SK-N-SH treated with all-trans-retinoic acid at 6 μM for 48 hours (cell line): Measurements from ENCODE around the gene TMEM164.

ENCODE experiments used
- ATAC-seq: fragments of 200-7000 bp; cut with Tn5 transposase; 3 replicates; pipeline ENCODE4 v1.9.1; 2020; ENCODE audit warnings: mild to moderate bottlenecking, moderate library complexity
- ARNTL ChIP-seq: fragments of 450-650 bp; formaldehyde crosslinking; IDR thresholded peaks from 2 replicates; pipeline ENCODE4 v1.5.0; 2020; ENCODE audit warnings: low read depth, mild to moderate bottlenecking, moderate library complexity, borderline replicate concordance
- CREB5 ChIP-seq: fragments of 250-450 bp; sonication (Bioruptor Pico); IDR thresholded peaks from 2 replicates; pipeline ENCODE4 v1.5.1; 2020; ENCODE audit warnings: low read depth, mild to moderate bottlenecking, moderate library complexity
- CSDC2 ChIP-seq: fragments of 250-450 bp; sonication (Bioruptor Pico); IDR thresholded peaks from 2 replicates; pipeline ENCODE4 v1.5.0; 2020; ENCODE audit warnings: mild to moderate bottlenecking, moderate library complexity
- ESRRG ChIP-seq: fragments of 250-450 bp; sonication (Bioruptor Pico); IDR thresholded peaks from 2 replicates; pipeline ENCODE4 v1.6.1; 2021; ENCODE audit warnings: mild to moderate bottlenecking
- GLIS3 ChIP-seq: fragments of 250-450 bp; sonication (Bioruptor Pico); IDR thresholded peaks from 2 replicates; pipeline ENCODE4 v1.5.0; 2020; ENCODE audit warnings: mild to moderate bottlenecking, moderate library complexity
- OSR1 ChIP-seq: fragments of 250-450 bp; sonication (Bioruptor Pico); IDR thresholded peaks from 2 replicates; pipeline ENCODE4 v1.8.0; 2022; ENCODE audit warnings: moderate library complexity, mild to moderate bottlenecking, inconsistent platforms
- PATZ1 ChIP-seq: fragments of 250-450 bp; sonication (Bioruptor Pico); IDR thresholded peaks from 2 replicates; pipeline ENCODE4 v1.8.0; 2020; ENCODE audit warnings: mild to moderate bottlenecking, moderate library complexity, borderline replicate concordance
- POU6F1 ChIP-seq: fragments of 250-450 bp; sonication (Bioruptor Pico); IDR thresholded peaks from 2 replicates; pipeline ENCODE4 v1.8.0; 2021; ENCODE audit warnings: low read depth, mild to moderate bottlenecking, moderate library complexity, borderline replicate concordance
- RARB ChIP-seq: fragments of 250-450 bp; sonication (Bioruptor Pico); IDR thresholded peaks from 2 replicates; pipeline ENCODE4 v1.8.0; 2021; ENCODE audit warnings: mild to moderate bottlenecking, moderate library complexity
- SNAI2 ChIP-seq: fragments of 250-450 bp; sonication (Bioruptor Pico); IDR thresholded peaks from 2 replicates; pipeline ENCODE4 v1.5.0; 2020; ENCODE audit warnings: mild to moderate bottlenecking, moderate library complexity
- TCF4 ChIP-seq: fragments of 250-450 bp; sonication (Bioruptor Pico); IDR thresholded peaks from 2 replicates; pipeline ENCODE4 v1.8.0; 2021; ENCODE audit warnings: mild to moderate bottlenecking, moderate library complexity, borderline replicate concordance
- TOX ChIP-seq: fragments of 250-450 bp; sonication (Bioruptor Pico); IDR thresholded peaks from 2 replicates; pipeline ENCODE4 v1.8.0; 2021; ENCODE audit warnings: mild to moderate bottlenecking, moderate library complexity, borderline replicate concordance
- TSHZ2 ChIP-seq: fragments of 250-450 bp; sonication (Bioruptor Pico); IDR thresholded peaks from 2 replicates; pipeline ENCODE4 v1.5.0; 2020; ENCODE audit warnings: mild to moderate bottlenecking, moderate library complexity
- ZC3H10 ChIP-seq: fragments of 250-450 bp; sonication (Bioruptor Pico); IDR thresholded peaks from 2 replicates; pipeline ENCODE4 v1.5.1; 2021; ENCODE audit warnings: mild to moderate bottlenecking, moderate library complexity
- ZFP3 ChIP-seq: fragments of 250-450 bp; sonication (Bioruptor Pico); IDR thresholded peaks from 2 replicates; pipeline ENCODE4 v1.5.0; 2020; ENCODE audit warnings: mild to moderate bottlenecking, moderate library complexity
- ZFP30 ChIP-seq: fragments of 450-650 bp; formaldehyde crosslinking; IDR thresholded peaks from 2 replicates; pipeline ENCODE4 v1.5.0; 2022; ENCODE audit warnings: mild to moderate bottlenecking, moderate library complexity
- ZNF565 ChIP-seq: fragments of 450-650 bp; formaldehyde crosslinking; conservative IDR thresholded peaks from 2 replicates; pipeline ENCODE4 v1.5.0; 2020; ENCODE audit warnings: low read depth, mild to moderate bottlenecking, moderate library complexity
- ZNF70 ChIP-seq: fragments of 450-650 bp; formaldehyde crosslinking; IDR thresholded peaks from 2 replicates; pipeline ENCODE4 v1.5.0; 2020; ENCODE audit warnings: mild to moderate bottlenecking, moderate library complexity
- ZNF8 ChIP-seq: fragments of 450-650 bp; formaldehyde crosslinking; IDR thresholded peaks from 2 replicates; pipeline ENCODE4 v1.5.0; 2020; ENCODE audit warnings: mild to moderate bottlenecking, moderate library complexity

TMEM164 gene

GRCh38 chrX:110038900-110039299, 36.0 kb downstream of the TMEM164 start:
- ATAC-seq = no peak
- no peak for TF ChIP-seq TCF4 (CRISPR knock-in tag)
- TF ChIP-seq, all 23 proteins: peak for 0

GRCh38 chrX:110041980-110042379, 39.1 kb downstream of the TMEM164 start:
- ATAC-seq = no peak
- no peak for TF ChIP-seq RARB
- no peak for TF ChIP-seq ZFP3 (CRISPR knock-in tag)
- TF ChIP-seq ARNTL (CRISPR knock-in tag) = no peak
- TF ChIP-seq CREB5 (CRISPR knock-in tag) = no peak
- TF ChIP-seq OSR1 (CRISPR knock-in tag) = no peak
- no peak for TF ChIP-seq ZNF8 (CRISPR knock-in tag)
- no peak for TF ChIP-seq TOX
- TF ChIP-seq ESRRG = no peak
- no peak for TF ChIP-seq GLIS3 (CRISPR knock-in tag)
- TF ChIP-seq TSHZ2 (CRISPR knock-in tag) = no peak

- no peak for ATAC-seq
- TF ChIP-seq GLIS3 (CRISPR knock-in tag) = no peak
- TF ChIP-seq ZNF565 (CRISPR knock-in tag) = no peak
- no peak for TF ChIP-seq ZNF70 (CRISPR knock-in tag)
- no peak for TF ChIP-seq ZFP3 (CRISPR knock-in tag)
- TF ChIP-seq ZC3H10 = no peak
- TF ChIP-seq RARB = no peak
- no peak for TF ChIP-seq ESRRG
- TF ChIP-seq TCF4 (CRISPR knock-in tag) = no peak
- no peak for TF ChIP-seq POU6F1 (CRISPR knock-in tag)
- no peak for TF ChIP-seq TOX
- no peak for TF ChIP-seq ZFP30 (CRISPR knock-in tag)
- TF ChIP-seq TSHZ2 (CRISPR knock-in tag) = no peak
- no peak for TF ChIP-seq PATZ1 (CRISPR knock-in tag)
- no peak for TF ChIP-seq SNAI2 (CRISPR knock-in tag)
- TF ChIP-seq ZNF8 (CRISPR knock-in tag) = no peak
- no peak for TF ChIP-seq CSDC2 (CRISPR knock-in tag)
Observed at GRCh38 chrX:110042496-110042895, 39.6 kb downstream of the TMEM164 start.
